ENCODE results near the gene CDKL5.
"Not testable (repeated sequence)": the region's sequence is repeated elsewhere in the genome, so short reads cannot be mapped to it uniquely, and the experiment has no call there.

CDKL5 gene

GRCh38 chrX:18425199-18426003 lies at the start of gene CDKL5:
CDKL5 (plus strand) TSS chrX:18425608; CDS start chrX:18507097, 81,489 bp downstream.
- DNase-seq (ENCODE audit: low read depth in 2 of 2): peak; percentile 86 to 93

GRCh38 chrX:18377796-18378195 lies 47.6 kb upstream of the CDKL5 start:
- DNase-seq (ENCODE audit: low read depth in 2 of 2): no peak

GRCh38 chrX:18389966-18390365 lies 35.4 kb upstream of the CDKL5 start:
- no peak for DNase-seq (ENCODE audit: low read depth in 2 of 2)

- DNase-seq (ENCODE audit: low read depth in 2 of 2): peak; percentile 30 to 40
These were observed 34.4 kb upstream of the CDKL5 start for GRCh38 chrX:18390941-18391538.

GRCh38 chrX:18394477-18394876 lies 30.9 kb upstream of the CDKL5 start:
- DNase-seq (ENCODE audit: low read depth in 2 of 2): no peak

- no peak for DNase-seq (ENCODE audit: low read depth in 2 of 2)
These were observed 23.6 kb upstream of the CDKL5 start for GRCh38 chrX:18401848-18402213.

- no peak for DNase-seq (ENCODE audit: low read depth in 2 of 2)
These were observed 18.7 kb upstream of the CDKL5 start for GRCh38 chrX:18406531-18407266.

GRCh38 chrX:18410038-18410437 lies 15.4 kb upstream of the CDKL5 start:
- DNase-seq (ENCODE audit: low read depth in 2 of 2): no peak

- no peak for DNase-seq (ENCODE audit: low read depth in 2 of 2)
These were observed 10.0 kb upstream of the CDKL5 start for GRCh38 chrX:18415386-18415785.

GRCh38 chrX:18422325-18422724 lies 3.1 kb upstream of the CDKL5 start:
- no peak for DNase-seq (ENCODE audit: low read depth in 2 of 2)

GRCh38 chrX:18422886-18423285 lies 2.5 kb upstream of the CDKL5 start:
- DNase-seq (ENCODE audit: low read depth in 2 of 2): no peak

- DNase-seq (ENCODE audit: low read depth in 2 of 2): no peak
These were observed 768 bp upstream of the CDKL5 start for GRCh38 chrX:18424482-18425198.

GRCh38 chrX:18426004-18426320 lies 554 bp downstream of the CDKL5 start:
- no peak for DNase-seq (ENCODE audit: low read depth in 2 of 2)

- no peak for DNase-seq (ENCODE audit: low read depth in 2 of 2)
These were observed 2.6 kb downstream of the CDKL5 start for GRCh38 chrX:18428006-18428405.

GRCh38 chrX:18433288-18433687 lies 7.9 kb downstream of the CDKL5 start:
- not testable (repeated sequence) for DNase-seq (ENCODE audit: low read depth in 2 of 2)

GRCh38 chrX:18434896-18435295 lies 9.5 kb downstream of the CDKL5 start:
- DNase-seq (ENCODE audit: low read depth in 2 of 2): no peak

GRCh38 chrX:18436017-18436416 lies 10.6 kb downstream of the CDKL5 start:
- no peak for DNase-seq (ENCODE audit: low read depth in 2 of 2)

- DNase-seq (ENCODE audit: low read depth in 2 of 2): no peak
These were observed 15.4 kb downstream of the CDKL5 start for GRCh38 chrX:18440835-18441234.

GRCh38 chrX:18441780-18442367 lies 16.5 kb downstream of the CDKL5 start:
- DNase-seq (ENCODE audit: low read depth in 2 of 2): no peak

GRCh38 chrX:18448416-18448815 lies 23.0 kb downstream of the CDKL5 start:
- no peak for DNase-seq (ENCODE audit: low read depth in 2 of 2)

- no peak for DNase-seq (ENCODE audit: low read depth in 2 of 2)
These were observed 23.8 kb downstream of the CDKL5 start for GRCh38 chrX:18449236-18449635.

GRCh38 chrX:18455384-18455783 lies 30.0 kb downstream of the CDKL5 start:
- DNase-seq (ENCODE audit: low read depth in 2 of 2): no peak

All from stimulated activated CD4-positive, alpha-beta T cell treated with anti-CD3 and anti-CD28 coated beads, Interleukin-1b, Interleukin-23, amount 100 ng/mL, for 1 hour (primary cell).